ENCODE results near the gene TSEN15.

TSEN15 gene

GRCh38 chr1:184110272-184111204, 59.0 kb downstream of the TSEN15 start:
- peak; percentile 25 to 33 for ATAC-seq

GRCh38 chr1:184112176-184112948, 60.8 kb downstream of the TSEN15 start:
- ATAC-seq: no peak

GRCh38 chr1:184113251-184113650, 61.7 kb downstream of the TSEN15 start:
- no peak for ATAC-seq

GRCh38 chr1:184114818-184115398, 63.4 kb downstream of the TSEN15 start:
- no peak for ATAC-seq

GRCh38 chr1:184116287-184116686, 64.8 kb downstream of the TSEN15 start:
- ATAC-seq: no peak

GRCh38 chr1:184118046-184118445, 66.5 kb downstream of the TSEN15 start:
- ATAC-seq: no peak

All from activated CD4-positive, CD25-positive, alpha-beta regulatory T cell treated with anti-CD3 and anti-CD28 coated beads, Interleukin-2, amount 50 U/mL, for 24 hours (primary cell).